Embryonic facial prominence (tissue), 1 donor: ENCODE results near the gene YTHDC2.
"Not testable (repeated sequence)": the region's sequence is repeated elsewhere in the genome, so short reads cannot be mapped to it uniquely, and the experiment has no call there.

Source experiments
- DNase-seq: peaks from one replicate; pipeline ENCODE4 v3.0.0-alpha.2; 2016; ENCODE audit errors: extremely low spot score

Gene YTHDC2

DNA sequence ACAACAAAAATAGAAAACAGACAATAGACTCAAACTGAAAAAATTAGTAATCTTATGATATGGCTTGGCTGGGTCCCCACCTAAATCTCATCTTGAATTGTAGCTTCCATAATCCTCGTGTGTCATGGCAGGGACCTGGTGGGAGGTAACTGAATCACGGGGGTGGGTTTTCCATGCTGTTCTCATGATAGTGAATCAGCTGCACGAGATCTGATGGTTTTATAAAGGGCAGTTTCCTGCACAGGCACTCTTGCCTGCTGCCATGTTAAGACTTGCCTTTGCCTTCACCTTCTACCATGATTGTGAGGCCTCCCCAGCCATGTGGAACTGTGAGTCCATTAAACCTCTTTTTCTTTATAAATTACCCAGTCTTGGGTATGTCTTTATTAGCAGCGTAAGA lies 89.8 kb downstream of the YTHDC2 start:
- not testable (repeated sequence) for DNase-seq

DNA sequence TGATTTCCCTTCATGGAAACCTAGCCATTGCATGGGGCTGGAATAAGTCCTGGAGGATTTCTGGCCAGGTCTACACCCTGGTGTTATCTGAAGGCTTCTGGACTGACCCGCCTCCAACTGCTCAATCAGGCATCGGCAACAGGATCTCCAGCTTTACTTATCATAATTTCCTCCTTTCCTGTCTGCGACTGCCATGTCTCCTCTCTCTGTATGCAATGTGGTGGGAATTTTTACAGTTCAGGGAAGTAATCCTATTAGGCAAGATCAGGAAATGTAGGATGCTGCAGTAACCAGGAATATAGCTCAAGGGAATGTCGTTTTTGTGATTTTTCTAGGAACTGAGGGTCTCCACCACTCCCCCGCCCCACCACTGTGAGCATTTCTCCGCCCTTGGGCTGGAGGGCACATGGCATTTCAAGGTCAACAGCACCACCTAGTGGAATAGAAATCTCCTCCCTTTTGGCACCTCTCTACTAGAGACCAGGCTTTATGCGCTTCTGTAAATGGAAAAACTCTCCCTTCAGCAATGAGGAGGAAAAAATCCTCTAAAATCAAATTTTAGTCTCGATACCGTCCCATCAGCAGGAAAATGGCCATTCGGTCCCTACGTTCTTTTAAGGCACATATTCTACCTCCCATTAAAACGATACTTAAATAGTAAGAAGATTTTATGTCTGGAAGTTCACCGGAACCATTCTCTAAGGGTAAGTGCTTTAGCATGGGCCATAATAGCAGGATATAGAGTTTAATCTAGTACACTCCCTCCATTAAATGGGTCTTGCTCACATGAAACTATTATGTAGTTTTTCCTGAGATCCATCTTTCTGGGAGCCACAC lies 93.0 kb downstream of the YTHDC2 start:
- DNase-seq: no peak

DNA sequence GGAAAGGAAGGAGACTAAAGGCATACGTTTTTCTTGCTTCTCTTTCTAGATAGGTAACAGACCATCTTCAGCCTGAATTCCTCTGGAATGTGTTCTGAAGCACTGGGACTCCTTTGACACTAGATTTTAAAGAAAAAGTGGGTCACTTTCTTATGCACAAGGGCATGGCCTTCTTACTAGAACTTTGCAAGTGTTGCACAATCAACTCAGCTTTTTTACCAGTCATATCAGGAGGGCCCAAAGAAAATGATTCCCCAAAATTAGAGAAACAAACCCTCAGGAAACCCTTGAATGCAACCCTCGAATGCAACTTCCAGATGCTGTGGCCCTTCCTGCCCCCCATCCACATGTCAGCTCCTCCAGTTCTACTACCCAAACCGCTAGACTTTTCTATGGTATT lies 93.9 kb downstream of the YTHDC2 start:
- no peak for DNase-seq

DNA sequence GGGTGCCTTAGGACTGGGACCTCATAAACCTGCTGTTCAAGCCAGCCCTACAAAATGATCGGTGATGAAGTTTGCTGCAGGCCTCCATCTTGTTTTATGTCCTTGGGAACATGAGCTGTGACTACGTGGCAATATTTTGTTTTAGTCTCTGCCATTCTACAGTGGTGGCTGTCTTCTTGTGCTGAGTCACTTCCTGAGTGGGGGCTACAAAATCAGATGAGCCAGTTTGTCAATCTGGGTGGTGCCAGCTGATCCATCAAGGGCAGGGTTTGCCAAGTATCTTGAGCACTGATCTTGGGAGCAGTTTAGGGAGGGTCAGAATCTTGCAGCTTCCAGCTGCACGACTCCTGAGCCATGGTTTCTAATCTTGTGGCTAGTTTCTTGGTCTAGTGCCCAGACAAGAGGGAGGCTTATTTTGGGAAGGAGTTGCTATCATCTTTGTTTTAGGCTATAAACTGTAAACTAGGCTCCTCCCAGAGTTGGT lies 94.7 kb downstream of the YTHDC2 start:
- DNase-seq: no peak

DNA sequence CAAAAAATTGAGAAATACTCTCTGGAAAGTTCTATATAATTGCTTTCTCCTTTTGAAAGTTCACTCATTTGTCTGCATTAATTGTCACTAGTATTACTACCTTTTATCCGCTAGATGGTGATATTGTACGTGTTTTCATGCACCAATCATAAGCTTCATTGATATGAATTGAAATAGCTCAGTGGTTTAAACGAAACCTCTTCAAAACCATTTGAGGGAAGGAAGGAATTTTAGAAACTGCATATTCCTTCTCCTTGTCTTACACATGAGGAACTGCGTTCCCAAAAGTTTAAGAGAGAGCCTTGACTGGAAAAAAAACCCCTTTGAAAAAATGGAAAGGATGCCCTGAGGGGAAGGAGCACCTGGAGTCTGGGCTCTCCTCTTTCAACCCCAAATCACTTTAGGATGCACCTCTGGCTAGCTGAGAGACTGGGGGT lies 98.6 kb downstream of the YTHDC2 start:
- peak; percentile 31 for DNase-seq

DNA sequence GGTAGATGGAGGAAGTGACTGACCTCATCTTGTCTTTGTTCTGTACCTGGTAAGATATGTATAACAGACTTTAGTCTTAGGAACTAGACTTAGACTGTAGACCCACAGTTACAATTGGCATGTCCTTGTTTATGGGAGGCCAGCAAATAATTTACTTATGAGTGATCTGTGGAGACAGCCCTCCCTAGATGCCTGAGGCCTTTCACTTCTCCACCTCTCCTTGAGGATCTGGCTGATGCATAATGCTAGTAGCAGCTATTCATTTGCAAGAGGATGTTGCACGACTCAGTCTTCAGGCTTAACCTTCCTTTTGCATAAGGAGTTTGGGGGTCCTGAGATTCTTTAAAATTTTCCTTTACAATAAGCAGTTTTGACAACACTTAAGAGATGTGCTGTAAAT lies 100.7 kb downstream of the YTHDC2 start:
- DNase-seq: no peak

DNA sequence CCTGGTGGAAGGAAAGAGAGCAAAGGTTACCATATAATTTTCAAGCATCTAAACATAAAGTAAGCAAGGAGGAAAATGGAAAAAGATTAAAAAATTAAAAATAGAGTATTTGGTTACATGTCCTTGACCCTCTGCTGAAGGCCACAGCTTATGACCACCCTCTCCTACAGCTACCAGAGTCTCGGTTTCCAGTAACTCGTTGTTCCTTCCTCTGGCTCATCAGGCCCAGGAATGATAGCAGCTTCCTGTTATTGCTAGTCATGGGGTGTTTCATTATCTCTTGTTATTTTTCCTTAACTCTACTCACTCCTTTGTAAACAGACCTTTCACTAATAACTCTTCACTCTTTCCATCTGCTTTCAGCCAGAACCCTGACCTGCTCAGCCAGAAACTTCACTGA lies 102.2 kb downstream of the YTHDC2 start:
- DNase-seq: no peak

GRCh38 chr5:113617191-113617796 lies 103.8 kb downstream of the YTHDC2 start:
- no peak for DNase-seq

GRCh38 chr5:113632996-113633395 lies 119.5 kb downstream of the YTHDC2 start:
- DNase-seq: no peak

GRCh38 chr5:113634957-113635356 lies 121.5 kb downstream of the YTHDC2 start:
- DNase-seq: no peak

GRCh38 chr5:113641715-113642114 lies 128.2 kb downstream of the YTHDC2 start:
- DNase-seq: no peak
